ENCODE data around the gene RHPN2.

DNA sequence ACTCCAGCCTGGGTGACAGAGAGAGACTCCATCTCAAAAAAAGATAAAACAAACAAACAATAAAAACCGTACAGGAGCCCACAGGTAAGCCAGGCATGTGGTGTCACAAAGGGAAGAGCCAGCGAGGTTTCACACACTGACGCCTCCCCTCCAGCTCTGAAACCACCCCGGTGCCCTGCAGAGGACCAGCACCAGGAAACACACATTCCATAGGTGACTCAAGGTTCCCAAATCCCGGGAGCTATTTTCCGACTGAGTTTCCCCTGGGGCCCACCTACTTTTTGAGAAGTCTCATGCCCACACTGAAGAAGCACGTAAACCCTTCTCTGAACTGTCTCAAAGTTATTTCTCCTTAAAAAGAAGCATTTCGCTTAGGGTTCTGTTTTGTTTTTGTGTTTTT, 40.3 kb downstream of the RHPN2 start:
- TF ChIP-seq, protein P1, sequence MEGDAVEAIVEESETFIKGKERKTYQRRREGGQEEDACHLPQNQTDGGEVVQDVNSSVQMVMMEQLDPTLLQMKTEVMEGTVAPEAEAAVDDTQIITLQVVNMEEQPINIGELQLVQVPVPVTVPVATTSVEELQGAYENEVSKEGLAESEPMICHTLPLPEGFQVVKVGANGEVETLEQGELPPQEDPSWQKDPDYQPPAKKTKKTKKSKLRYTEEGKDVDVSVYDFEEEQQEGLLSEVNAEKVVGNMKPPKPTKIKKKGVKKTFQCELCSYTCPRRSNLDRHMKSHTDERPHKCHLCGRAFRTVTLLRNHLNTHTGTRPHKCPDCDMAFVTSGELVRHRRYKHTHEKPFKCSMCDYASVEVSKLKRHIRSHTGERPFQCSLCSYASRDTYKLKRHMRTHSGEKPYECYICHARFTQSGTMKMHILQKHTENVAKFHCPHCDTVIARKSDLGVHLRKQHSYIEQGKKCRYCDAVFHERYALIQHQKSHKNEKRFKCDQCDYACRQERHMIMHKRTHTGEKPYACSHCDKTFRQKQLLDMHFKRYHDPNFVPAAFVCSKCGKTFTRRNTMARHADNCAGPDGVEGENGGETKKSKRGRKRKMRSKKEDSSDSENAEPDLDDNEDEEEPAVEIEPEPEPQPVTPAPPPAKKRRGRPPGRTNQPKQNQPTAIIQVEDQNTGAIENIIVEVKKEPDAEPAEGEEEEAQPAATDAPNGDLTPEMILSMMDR (conservative IDR thresholded peaks at IDR 0.05; ENCODE audit: low read depth, low read length): no peak
- TF ChIP-seq EZH2phosphoT487 (IDR thresholded peaks at IDR 0.05; ENCODE audit: borderline replicate concordance, low read length): no peak
